Activated naive CD8-positive, alpha-beta T cell treated with anti-CD3 and anti-CD28 coated beads, Interleukin-2, amount 10 ng/mL, durations not matched to agents 7 days and 5 days (primary cell): ENCODE data around the gene LPCAT2. TPM values are rescaled to one million over a fixed set of nuclear protein-coding genes. Genes with fewer than 3 reads are reported as not detected.

Source experiments
- ATAC-seq: fragments of 150-1000 bp; cut with Tn5 transposase; one replicate; pipeline ENCODE4 v1.10.0; 2021; ENCODE audit warnings: low read depth, moderate library complexity
- POLR2A ChIA-PET: fragments of 350-600 bp; sonication (Branson Sonifier 250); formaldehyde crosslinking; loops from one replicate; lab custom pipeline; 2021; ENCODE audit warnings: antibody characterized with exemption; lab: Charles Lee
- DNase-seq: peaks from one replicate; pipeline ENCODE4 v3.0.0; 2021
- H3K27ac Mint-ChIP-seq: one replicate; pipeline ENCODE4 v1.8.0; 2022; ENCODE audit warnings: mild to moderate bottlenecking, mixed read lengths
- H3K27me3 Mint-ChIP-seq: one replicate; pipeline ENCODE4 v1.8.0; 2022; ENCODE audit warnings: mild to moderate bottlenecking, moderate library complexity, mixed read lengths
- H3K36me3 Mint-ChIP-seq: one replicate; pipeline ENCODE4 v1.8.0; 2021; ENCODE audit warnings: mild to moderate bottlenecking, mixed read lengths
- H3K4me1 Mint-ChIP-seq: one replicate; pipeline ENCODE4 v1.8.0; 2021; ENCODE audit warnings: mixed read lengths
- H3K4me3 Mint-ChIP-seq: one replicate; pipeline ENCODE4 v1.8.0; 2022; ENCODE audit warnings: mild to moderate bottlenecking, moderate library complexity, mixed read lengths
- H3K9me3 Mint-ChIP-seq: one replicate; pipeline ENCODE4 v1.8.0; 2021; ENCODE audit warnings: mixed read lengths
- total RNA-seq, 2 experiments: library from RNA; stranded (reverse); gene quantifications; one replicate each; pipeline ENCODE4 v1.2.3, GENCODE V29; 2021

The LPCAT2 gene
- 1 to 10 TPM in 1 of 2 experiments, under 1 TPM in 1; 0.30 to 1.4 TPM for total RNA-seq

- Mint-ChIP-seq H3K27ac (no peak within 1 kb of the TSS), H3K9me3 (peaks cover 4% of the 10 kb centered on the region), H3K4me1 (peaks cover 7% of the 10 kb centered on the region), H3K36me3 (peaks cover 5% of the 10 kb centered on the region), H3K27me3 (peaks cover 28% of the 10 kb centered on the region), H3K4me3 (peak within 1 kb of the TSS; percentile 57)
- peak; percentile 56 for ATAC-seq
- peak; percentile 46 for DNase-seq
- POLR2A ChIA-PET, result no interaction called here
These were observed at the start of gene LPCAT2 for GRCh38 chr16:55508941-55509931. Gene LPCAT2, plus strand, starts transcription at chr16:55509072. Its CDS starts 110 bp downstream, at chr16:55509182.

GRCh38 chr16:55462241-55462640 is 46.6 kb upstream of the LPCAT2 start:
- ATAC-seq (no peak), DNase-seq (no peak)
- POLR2A ChIA-PET, result no interaction called here
- no peaks in the 10 kb centered on the region for H3K27me3 Mint-ChIP-seq
- peaks cover 4% of the 10 kb centered on the region for H3K4me1 Mint-ChIP-seq
- no peak overlapping the region for H3K4me3 Mint-ChIP-seq
- H3K36me3 Mint-ChIP-seq, result no peaks in the 10 kb centered on the region
- H3K27ac Mint-ChIP-seq, result no peak overlapping the region
- no peaks in the 10 kb centered on the region for H3K9me3 Mint-ChIP-seq

GRCh38 chr16:55464375-55464774 is 44.5 kb upstream of the LPCAT2 start:
- Mint-ChIP-seq H3K4me3 (no peak overlapping the region), H3K4me1 (peaks cover 4% of the 10 kb centered on the region), H3K36me3 (no peaks in the 10 kb centered on the region), H3K9me3 (no peaks in the 10 kb centered on the region), H3K27ac (no peak overlapping the region), H3K27me3 (no peaks in the 10 kb centered on the region)
- POLR2A ChIA-PET, result no interaction called here
- no peak for ATAC-seq
- DNase-seq, result no peak

GRCh38 chr16:55465077-55465896 is 43.6 kb upstream of the LPCAT2 start:
- no peaks in the 10 kb centered on the region for H3K36me3 Mint-ChIP-seq
- DNase-seq, result peak; percentile 85
- POLR2A ChIA-PET, result no interaction called here
- peaks cover 4% of the 10 kb centered on the region for H3K4me1 Mint-ChIP-seq
- H3K27ac Mint-ChIP-seq, result no peak overlapping the region
- H3K4me3 Mint-ChIP-seq, result no peak overlapping the region
- H3K9me3 Mint-ChIP-seq, result no peaks in the 10 kb centered on the region
- no peaks in the 10 kb centered on the region for H3K27me3 Mint-ChIP-seq
- peak; percentile 95 for ATAC-seq

- H3K27ac Mint-ChIP-seq, result no peak overlapping the region
- no peak overlapping the region for H3K4me3 Mint-ChIP-seq
- POLR2A ChIA-PET, result no interaction called here
- no peak for ATAC-seq
- H3K36me3 Mint-ChIP-seq, result no peaks in the 10 kb centered on the region
- H3K27me3 Mint-ChIP-seq, result no peaks in the 10 kb centered on the region
- peaks cover 4% of the 10 kb centered on the region for H3K4me1 Mint-ChIP-seq
- no peak for DNase-seq
- H3K9me3 Mint-ChIP-seq, result no peaks in the 10 kb centered on the region
These were observed 42.7 kb upstream of the LPCAT2 start for GRCh38 chr16:55466209-55466608.

- no peak overlapping the region for H3K4me3 Mint-ChIP-seq
- no peak overlapping the region for H3K27ac Mint-ChIP-seq
- no peak for ATAC-seq
- no peak for DNase-seq
- H3K27me3 Mint-ChIP-seq, result peaks cover 2% of the 10 kb centered on the region
- no peaks in the 10 kb centered on the region for H3K36me3 Mint-ChIP-seq
- peaks cover 4% of the 10 kb centered on the region for H3K4me1 Mint-ChIP-seq
- H3K9me3 Mint-ChIP-seq, result no peaks in the 10 kb centered on the region
- POLR2A ChIA-PET, result no interaction called here
These were observed 41.0 kb upstream of the LPCAT2 start for GRCh38 chr16:55467898-55468297.

- no peak for DNase-seq
- Mint-ChIP-seq H3K27ac (no peak overlapping the region), H3K36me3 (no peaks in the 10 kb centered on the region), H3K4me1 (peaks cover 4% of the 10 kb centered on the region), H3K9me3 (no peaks in the 10 kb centered on the region), H3K4me3 (no peak overlapping the region), H3K27me3 (peaks cover 5% of the 10 kb centered on the region)
- POLR2A ChIA-PET, result no interaction called here
- no peak for ATAC-seq
These were observed 40.4 kb upstream of the LPCAT2 start for GRCh38 chr16:55468352-55468990.

GRCh38 chr16:55469821-55470532 is 38.9 kb upstream of the LPCAT2 start:
- no peaks in the 10 kb centered on the region for H3K9me3 Mint-ChIP-seq
- H3K4me3 Mint-ChIP-seq, result no peak overlapping the region
- POLR2A ChIA-PET, result no interaction called here
- DNase-seq (no peak), ATAC-seq (no peak)
- H3K27ac Mint-ChIP-seq, result no peak overlapping the region
- H3K4me1 Mint-ChIP-seq, result peaks cover 4% of the 10 kb centered on the region
- peaks cover 5% of the 10 kb centered on the region for H3K27me3 Mint-ChIP-seq
- no peaks in the 10 kb centered on the region for H3K36me3 Mint-ChIP-seq

GRCh38 chr16:55470533-55471371 is 38.1 kb upstream of the LPCAT2 start:
- Mint-ChIP-seq H3K36me3 (no peaks in the 10 kb centered on the region), H3K27me3 (peaks cover 5% of the 10 kb centered on the region), H3K27ac (no peak overlapping the region), H3K9me3 (no peaks in the 10 kb centered on the region), H3K4me1 (no peaks in the 10 kb centered on the region), H3K4me3 (no peak overlapping the region)
- POLR2A ChIA-PET, result no interaction called here
- DNase-seq, result no peak
- no peak for ATAC-seq

GRCh38 chr16:55471448-55472097 is 37.3 kb upstream of the LPCAT2 start:
- ATAC-seq (no peak), DNase-seq (no peak)
- POLR2A ChIA-PET, result no interaction called here
- H3K36me3 Mint-ChIP-seq, result no peaks in the 10 kb centered on the region
- H3K27me3 Mint-ChIP-seq, result peaks cover 5% of the 10 kb centered on the region
- H3K4me1 Mint-ChIP-seq, result no peaks in the 10 kb centered on the region
- H3K9me3 Mint-ChIP-seq, result no peaks in the 10 kb centered on the region
- H3K4me3 Mint-ChIP-seq, result no peak overlapping the region
- no peak overlapping the region for H3K27ac Mint-ChIP-seq

GRCh38 chr16:55473587-55473986 is 35.3 kb upstream of the LPCAT2 start:
- DNase-seq (no peak), ATAC-seq (no peak)
- no peaks in the 10 kb centered on the region for H3K9me3 Mint-ChIP-seq
- POLR2A ChIA-PET, result no interaction called here
- no peak overlapping the region for H3K27ac Mint-ChIP-seq
- no peaks in the 10 kb centered on the region for H3K36me3 Mint-ChIP-seq
- H3K27me3 Mint-ChIP-seq, result peaks cover 19% of the 10 kb centered on the region
- H3K4me1 Mint-ChIP-seq, result no peaks in the 10 kb centered on the region
- no peak overlapping the region for H3K4me3 Mint-ChIP-seq

GRCh38 chr16:55474821-55475220 is 34.1 kb upstream of the LPCAT2 start:
- no peak for ATAC-seq
- Mint-ChIP-seq H3K4me1 (no peaks in the 10 kb centered on the region), H3K27ac (no peak overlapping the region), H3K4me3 (no peak overlapping the region), H3K36me3 (no peaks in the 10 kb centered on the region), H3K9me3 (no peaks in the 10 kb centered on the region), H3K27me3 (peaks cover 27% of the 10 kb centered on the region)
- POLR2A ChIA-PET, result no interaction called here
- DNase-seq, result no peak
